ENCODE data around the gene RAPGEF1.
"Not testable (repeated sequence)": the region's sequence is repeated elsewhere in the genome, so short reads cannot be mapped to it uniquely, and the experiment has no call there.

The RAPGEF1 gene

GRCh38 chr9:131731237-131731636 lies 8.6 kb downstream of the RAPGEF1 start:
- no peak for DNase-seq (ENCODE audit: insufficient read length, low spot score)
- FAIRE-seq: peak; percentile 21

- DNase-seq (ENCODE audit: insufficient read length, low spot score) (no peak), FAIRE-seq (no peak)
These were observed 10.9 kb downstream of the RAPGEF1 start for GRCh38 chr9:131728961-131729360.

- FAIRE-seq (peak; percentile 81), DNase-seq (ENCODE audit: insufficient read length, low spot score) (no peak)
These were observed 11.3 kb downstream of the RAPGEF1 start for GRCh38 chr9:131728546-131728910.

- FAIRE-seq: peak; percentile 94
These were observed 11.9 kb downstream of the RAPGEF1 start for GRCh38 chr9:131727795-131728545.

GRCh38 chr9:131727184-131727759 lies 12.6 kb downstream of the RAPGEF1 start:
- no peak for FAIRE-seq
- DNase-seq (ENCODE audit: insufficient read length, low spot score): no peak

More at GRCh38 chr9:131727795-131728545, 11.9 kb downstream of the RAPGEF1 start:
- DNase-seq (ENCODE audit: insufficient read length, low spot score): no peak

- DNase-seq (ENCODE audit: insufficient read length, low spot score) (no peak), FAIRE-seq (no peak)
These were observed 15.2 kb downstream of the RAPGEF1 start for GRCh38 chr9:131724683-131725082.

- DNase-seq (ENCODE audit: insufficient read length, low spot score) (no peak), FAIRE-seq (no peak)
These were observed 16.2 kb downstream of the RAPGEF1 start for GRCh38 chr9:131723632-131724031.

GRCh38 chr9:131722255-131722654 lies 17.6 kb downstream of the RAPGEF1 start:
- DNase-seq (ENCODE audit: insufficient read length, low spot score) (no peak), FAIRE-seq (no peak)

- FAIRE-seq (no peak), DNase-seq (ENCODE audit: insufficient read length, low spot score) (no peak)
These were observed 18.8 kb downstream of the RAPGEF1 start for GRCh38 chr9:131721076-131721475.

- no peak for DNase-seq (ENCODE audit: insufficient read length, low spot score)
- FAIRE-seq: peak; percentile 84
These were observed 19.5 kb downstream of the RAPGEF1 start for GRCh38 chr9:131720330-131720729.

GRCh38 chr9:131719262-131719908 lies 20.5 kb downstream of the RAPGEF1 start:
- FAIRE-seq (no peak), DNase-seq (ENCODE audit: insufficient read length, low spot score) (no peak)

GRCh38 chr9:131717719-131718460 lies 22.0 kb downstream of the RAPGEF1 start:
- DNase-seq (ENCODE audit: insufficient read length, low spot score) (no peak), FAIRE-seq (no peak)

GRCh38 chr9:131715906-131716305 lies 24.0 kb downstream of the RAPGEF1 start:
- FAIRE-seq (no peak), DNase-seq (ENCODE audit: insufficient read length, low spot score) (no peak)

- DNase-seq (ENCODE audit: insufficient read length, low spot score): no peak
- no peak for FAIRE-seq
These were observed 25.1 kb downstream of the RAPGEF1 start for GRCh38 chr9:131714821-131715220.

GRCh38 chr9:131714161-131714646 lies 25.7 kb downstream of the RAPGEF1 start:
- DNase-seq (ENCODE audit: insufficient read length, low spot score): no peak
- FAIRE-seq: no peak

- no peak for FAIRE-seq
- no peak for DNase-seq (ENCODE audit: insufficient read length, low spot score)
These were observed 26.9 kb downstream of the RAPGEF1 start for GRCh38 chr9:131713016-131713415.

GRCh38 chr9:131712151-131712716 lies 27.6 kb downstream of the RAPGEF1 start:
- FAIRE-seq (no peak), DNase-seq (ENCODE audit: insufficient read length, low spot score) (no peak)

- DNase-seq (ENCODE audit: insufficient read length, low spot score): peak; percentile 49
- FAIRE-seq: peak; percentile 79
These were observed 30.0 kb downstream of the RAPGEF1 start for GRCh38 chr9:131709771-131710431.

GRCh38 chr9:131709010-131709770 lies 30.7 kb downstream of the RAPGEF1 start:
- FAIRE-seq; DNase-seq (ENCODE audit: insufficient read length, low spot score): not testable (repeated sequence)

Data from GM19239 (cell line).